ENCODE measurements around the gene ESYT3. TPM values are rescaled to one million over a fixed set of nuclear protein-coding genes. Genes with fewer than 3 reads are reported as not detected.

ESYT3 gene
- total and polyA plus RNA-seq, 2 donors (not counting 1 experiment from before 2014, with no cell fraction given) = 0.17 TPM; not detected in 1

- H2AFZ ChIP-seq (ENCODE audit: low read length) = no peak overlapping the region
- DNase-seq (ENCODE audit: low read depth in 2 of 2) = peak; percentile 71 to 82
Measured at GRCh38 chr3:138417559-138417982, 16.8 kb upstream of the ESYT3 start.

GRCh38 chr3:138418601-138419206 lies 15.7 kb upstream of the ESYT3 start:
- TF ChIP-seq EZH2 (IDR thresholded peaks at IDR 0.05; ENCODE audit: low read length, missing control alignments) = no peak
- TF ChIP-seq, protein P1, sequence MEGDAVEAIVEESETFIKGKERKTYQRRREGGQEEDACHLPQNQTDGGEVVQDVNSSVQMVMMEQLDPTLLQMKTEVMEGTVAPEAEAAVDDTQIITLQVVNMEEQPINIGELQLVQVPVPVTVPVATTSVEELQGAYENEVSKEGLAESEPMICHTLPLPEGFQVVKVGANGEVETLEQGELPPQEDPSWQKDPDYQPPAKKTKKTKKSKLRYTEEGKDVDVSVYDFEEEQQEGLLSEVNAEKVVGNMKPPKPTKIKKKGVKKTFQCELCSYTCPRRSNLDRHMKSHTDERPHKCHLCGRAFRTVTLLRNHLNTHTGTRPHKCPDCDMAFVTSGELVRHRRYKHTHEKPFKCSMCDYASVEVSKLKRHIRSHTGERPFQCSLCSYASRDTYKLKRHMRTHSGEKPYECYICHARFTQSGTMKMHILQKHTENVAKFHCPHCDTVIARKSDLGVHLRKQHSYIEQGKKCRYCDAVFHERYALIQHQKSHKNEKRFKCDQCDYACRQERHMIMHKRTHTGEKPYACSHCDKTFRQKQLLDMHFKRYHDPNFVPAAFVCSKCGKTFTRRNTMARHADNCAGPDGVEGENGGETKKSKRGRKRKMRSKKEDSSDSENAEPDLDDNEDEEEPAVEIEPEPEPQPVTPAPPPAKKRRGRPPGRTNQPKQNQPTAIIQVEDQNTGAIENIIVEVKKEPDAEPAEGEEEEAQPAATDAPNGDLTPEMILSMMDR (conservative IDR thresholded peaks at IDR 0.05 in 1 of 2, IDR thresholded peaks at IDR 0.05 in 1 of 2; ENCODE audit: low read depth in 1 of 2, low read length in 2 of 2) = no peak
- H3K79me2 ChIP-seq (ENCODE audit: control insufficient read depth, insufficient read depth, low read length) = no peaks in the 10 kb centered on the region
- H3K27ac ChIP-seq (ENCODE audit: insufficient read depth, low read length) = no peak overlapping the region
- DNase-seq (ENCODE audit: low read depth in 2 of 2) = peak; percentile 20 to 21
- H3K4me1 ChIP-seq (ENCODE audit: control insufficient read depth, extremely low read depth, insufficient read depth, low read length) = no peaks in the 10 kb centered on the region
- H2AFZ ChIP-seq (ENCODE audit: low read length) = no peak overlapping the region
- peaks cover 2% of the 10 kb centered on the region for H3K27me3 ChIP-seq (ENCODE audit: control insufficient read depth, insufficient read depth, low read length)
- H4K20me1 ChIP-seq (ENCODE audit: control insufficient read depth, extremely low read depth, insufficient read depth, low read length) = no peaks in the 10 kb centered on the region
- no peak overlapping the region for H3K4me3 ChIP-seq (replicated peaks in 1 of 4; ENCODE audit: control extremely low read depth in 1 of 4, insufficient read depth in 1 of 4, low read depth in 3 of 4, low read length in 4 of 4)
- H3K4me2 ChIP-seq (ENCODE audit: extremely low read depth, insufficient read depth, low read length) = no peak overlapping the region
- no peak overlapping the region for H3K9ac ChIP-seq (ENCODE audit: insufficient read depth, low read length)
- no peaks in the 10 kb centered on the region for H3K9me3 ChIP-seq (ENCODE audit: control insufficient read depth, insufficient read depth, low read depth, low read length)
- no peaks in the 10 kb centered on the region for H3K36me3 ChIP-seq (ENCODE audit: control insufficient read depth, insufficient read depth, low read length)

More at GRCh38 chr3:138417559-138417982, 16.8 kb upstream of the ESYT3 start:
- no peak overlapping the region for H3K4me2 ChIP-seq (ENCODE audit: extremely low read depth, insufficient read depth, low read length)
- no peaks in the 10 kb centered on the region for H3K4me1 ChIP-seq (ENCODE audit: control insufficient read depth, extremely low read depth, insufficient read depth, low read length)
- no peak overlapping the region for H3K4me3 ChIP-seq (replicated peaks in 1 of 4; ENCODE audit: control extremely low read depth in 1 of 4, insufficient read depth in 1 of 4, low read depth in 3 of 4, low read length in 4 of 4)
- TF ChIP-seq, protein P1 (conservative IDR thresholded peaks at IDR 0.05 in 1 of 2, IDR thresholded peaks at IDR 0.05 in 1 of 2; ENCODE audit: low read depth in 1 of 2, low read length in 2 of 2) = peak; percentile 98
- no peak for TF ChIP-seq EZH2 (IDR thresholded peaks at IDR 0.05; ENCODE audit: low read length, missing control alignments)
- peaks cover 2% of the 10 kb centered on the region for H3K27me3 ChIP-seq (ENCODE audit: control insufficient read depth, insufficient read depth, low read length)
- H3K9me3 ChIP-seq (ENCODE audit: control insufficient read depth, insufficient read depth, low read depth, low read length) = no peaks in the 10 kb centered on the region
- H3K79me2 ChIP-seq (ENCODE audit: control insufficient read depth, insufficient read depth, low read length) = no peaks in the 10 kb centered on the region
- no peak overlapping the region for H3K27ac ChIP-seq (ENCODE audit: insufficient read depth, low read length)
- H4K20me1 ChIP-seq (ENCODE audit: control insufficient read depth, extremely low read depth, insufficient read depth, low read length) = no peaks in the 10 kb centered on the region
- no peak overlapping the region for H3K9ac ChIP-seq (ENCODE audit: insufficient read depth, low read length)
- H3K36me3 ChIP-seq (ENCODE audit: control insufficient read depth, insufficient read depth, low read length) = no peaks in the 10 kb centered on the region

GRCh38 chr3:138423316-138423715 lies 11.1 kb upstream of the ESYT3 start:
- no peaks in the 10 kb centered on the region for H4K20me1 ChIP-seq (ENCODE audit: control insufficient read depth, extremely low read depth, insufficient read depth, low read length)
- no peak overlapping the region for H3K9ac ChIP-seq (ENCODE audit: insufficient read depth, low read length)
- H3K36me3 ChIP-seq (ENCODE audit: control insufficient read depth, insufficient read depth, low read length) = no peaks in the 10 kb centered on the region
- H3K79me2 ChIP-seq (ENCODE audit: control insufficient read depth, insufficient read depth, low read length) = no peaks in the 10 kb centered on the region
- H2AFZ ChIP-seq (ENCODE audit: low read length) = no peak overlapping the region
- no peak overlapping the region for H3K4me3 ChIP-seq (replicated peaks in 1 of 4; ENCODE audit: control extremely low read depth in 1 of 4, insufficient read depth in 1 of 4, low read depth in 3 of 4, low read length in 4 of 4)
- H3K27ac ChIP-seq (ENCODE audit: insufficient read depth, low read length) = no peak overlapping the region
- peaks cover 2% of the 10 kb centered on the region for H3K27me3 ChIP-seq (ENCODE audit: control insufficient read depth, insufficient read depth, low read length)
- DNase-seq (ENCODE audit: low read depth in 2 of 2) = no peak
- no peaks in the 10 kb centered on the region for H3K9me3 ChIP-seq (ENCODE audit: control insufficient read depth, insufficient read depth, low read depth, low read length)
- no peaks in the 10 kb centered on the region for H3K4me1 ChIP-seq (ENCODE audit: control insufficient read depth, extremely low read depth, insufficient read depth, low read length)
- TF ChIP-seq EZH2 (IDR thresholded peaks at IDR 0.05; ENCODE audit: low read length, missing control alignments) = no peak
- TF ChIP-seq, protein P1 (conservative IDR thresholded peaks at IDR 0.05 in 1 of 2, IDR thresholded peaks at IDR 0.05 in 1 of 2; ENCODE audit: low read depth in 1 of 2, low read length in 2 of 2) = no peak
- H3K4me2 ChIP-seq (ENCODE audit: extremely low read depth, insufficient read depth, low read length) = no peak overlapping the region

All from fibroblast of lung (primary cell).